GM12872 (cell line): ENCODE results near the gene TEX51.

ENCODE experiments used
- CTCF ChIP-seq: IDR thresholded peaks from 3 replicates; pipeline ENCODE4 v1.5.1; 2011; ENCODE audit warnings: low read depth, mild to moderate bottlenecking, low read length, moderate library complexity; ENCODE audit not compliant: insufficient read depth

TEX51 gene

GRCh38 chr2:126888046-126888445 lies 10.6 kb upstream of the TEX51 start:
- no peak for TF ChIP-seq CTCF

- no peak for TF ChIP-seq CTCF
Measured at GRCh38 chr2:126889071-126889470, 9.6 kb upstream of the TEX51 start.

GRCh38 chr2:126889496-126890135 lies 9.1 kb upstream of the TEX51 start:
- TF ChIP-seq CTCF: no peak

GRCh38 chr2:126890136-126890510 lies 8.6 kb upstream of the TEX51 start:
- TF ChIP-seq CTCF: no peak

- TF ChIP-seq CTCF: no peak
Measured at GRCh38 chr2:126890551-126891450, 7.9 kb upstream of the TEX51 start.

GRCh38 chr2:126891681-126892500 lies 6.8 kb upstream of the TEX51 start:
- no peak for TF ChIP-seq CTCF

- no peak for TF ChIP-seq CTCF
Measured at GRCh38 chr2:126893153-126893552, 5.5 kb upstream of the TEX51 start.
